Ovary (tissue), 3 donors: ENCODE results near the gene CLDN24.

ENCODE experiments used
- EP300 ChIP-seq: sonication (generic); formaldehyde crosslinking; IDR thresholded peaks from one replicate; pipeline ENCODE4 v1.6.1; 2017; ENCODE audit warnings: antibody characterized with exemption
- TF ChIP-seq, protein P1 (sequence below), 3 donors: fragments of 450-650 bp in 2 of 3; fragments of 200-600 bp in 1 of 3; IDR thresholded peaks; one replicate each; pipeline versions ENCODE4 v1.5.1 to v1.8.0; 2016 to 2022; ENCODE audit warnings: antibody characterized with exemption in 3 of 3, mild to moderate bottlenecking in 1 of 3
- donor health status: DM: no; HTN: no; CAD: no.

DNA sequence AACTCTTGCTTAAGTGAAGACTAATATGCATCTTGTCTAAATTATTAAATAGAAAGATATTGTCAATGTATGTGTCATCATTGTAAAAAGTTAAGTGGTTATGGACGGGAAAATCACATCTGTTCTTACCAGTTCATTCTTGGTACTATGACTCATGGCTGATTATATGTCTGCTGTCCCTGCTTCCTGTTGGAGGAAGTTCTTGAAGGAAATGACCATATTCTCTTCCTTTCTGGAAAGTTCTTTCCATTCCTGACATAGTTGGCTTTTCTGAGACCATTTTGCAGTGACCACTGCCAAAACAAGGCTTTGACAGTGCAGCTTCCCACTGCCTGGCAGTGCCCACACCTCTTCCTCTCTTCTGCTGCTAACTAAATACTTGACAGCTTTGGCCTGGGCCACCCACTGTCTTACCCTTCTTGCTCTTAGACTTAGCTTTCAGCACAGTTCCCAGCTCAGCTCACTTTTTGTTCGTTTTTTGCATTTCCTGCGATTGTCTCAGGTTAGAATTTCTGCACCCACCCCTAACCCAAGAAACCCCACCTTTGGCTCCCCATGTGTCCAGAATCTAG lies 13.2 kb upstream of the CLDN24 start:
- TF ChIP-seq, protein P1, sequence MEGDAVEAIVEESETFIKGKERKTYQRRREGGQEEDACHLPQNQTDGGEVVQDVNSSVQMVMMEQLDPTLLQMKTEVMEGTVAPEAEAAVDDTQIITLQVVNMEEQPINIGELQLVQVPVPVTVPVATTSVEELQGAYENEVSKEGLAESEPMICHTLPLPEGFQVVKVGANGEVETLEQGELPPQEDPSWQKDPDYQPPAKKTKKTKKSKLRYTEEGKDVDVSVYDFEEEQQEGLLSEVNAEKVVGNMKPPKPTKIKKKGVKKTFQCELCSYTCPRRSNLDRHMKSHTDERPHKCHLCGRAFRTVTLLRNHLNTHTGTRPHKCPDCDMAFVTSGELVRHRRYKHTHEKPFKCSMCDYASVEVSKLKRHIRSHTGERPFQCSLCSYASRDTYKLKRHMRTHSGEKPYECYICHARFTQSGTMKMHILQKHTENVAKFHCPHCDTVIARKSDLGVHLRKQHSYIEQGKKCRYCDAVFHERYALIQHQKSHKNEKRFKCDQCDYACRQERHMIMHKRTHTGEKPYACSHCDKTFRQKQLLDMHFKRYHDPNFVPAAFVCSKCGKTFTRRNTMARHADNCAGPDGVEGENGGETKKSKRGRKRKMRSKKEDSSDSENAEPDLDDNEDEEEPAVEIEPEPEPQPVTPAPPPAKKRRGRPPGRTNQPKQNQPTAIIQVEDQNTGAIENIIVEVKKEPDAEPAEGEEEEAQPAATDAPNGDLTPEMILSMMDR (IDR thresholded peaks at IDR 0.05), result no peak
- no peak for TF ChIP-seq EP300
